Stomach (tissue), 9 donors: ENCODE results near the gene SLFN12. TPM values are rescaled to one million over a fixed set of nuclear protein-coding genes. Genes with fewer than 3 reads are reported as not detected.
"Not testable (repeated sequence)": the region's sequence is repeated elsewhere in the genome, so short reads cannot be mapped to it uniquely, and the experiment has no call there.

Experiments
- DNase-seq, 2 donors: peaks; one replicate each; pipeline versions ENCODE4 v3.0.0 to v3.0.0-alpha.2; 2013 to 2019
- H3K27ac ChIP-seq, 5 donors: fragments of 200-600 bp in 4 of 5; sonication (generic) in 4 of 5; one replicate each; pipeline ENCODE4 v1.5.1; 2013 to 2019; ENCODE audit warnings: mild to moderate bottlenecking in 1 of 5, moderate library complexity in 1 of 5
- H3K27me3 ChIP-seq, 3 donors: fragments of 200-600 bp; sonication (generic); one replicate each; pipeline ENCODE4 v1.5.1; 2017 to 2019; ENCODE audit warnings: mixed run types in 1 of 3
- H3K36me3 ChIP-seq, 4 donors: fragments of 200-600 bp; sonication (generic); 1 replicate in 3 of 4; 2 replicates in 1 of 4; pipeline ENCODE4 v1.5.1; 2016 to 2019
- H3K4me1 ChIP-seq, 4 donors: fragments of 200-600 bp; sonication (generic); one replicate each; pipeline ENCODE4 v1.5.1; 2016 to 2019
- H3K4me3 ChIP-seq, 4 donors: fragments of 200-600 bp; sonication (generic) in 3 of 4; one replicate each; pipeline ENCODE4 v1.5.1; 2016 to 2019; ENCODE audit warnings: mild to moderate bottlenecking in 1 of 4
- H3K9me3 ChIP-seq, 4 donors: fragments of 200-600 bp; sonication (generic); one replicate each; pipeline ENCODE4 v1.5.1; 2016 to 2019
- CTCF ChIP-seq, 7 experiments: fragments of 450-650 bp in 4 of 7; fragments of 200-600 bp in 3 of 7; sonication (generic) in 3 of 7; IDR thresholded peaks; one replicate each; pipeline ENCODE4 v1.5.1; 2016 to 2019; ENCODE audit warnings: antibody characterized with exemption in 7 of 7, control low read depth in 2 of 7, mild to moderate bottlenecking in 1 of 7
- EP300 ChIP-seq: sonication (generic); formaldehyde crosslinking; IDR thresholded peaks from one replicate; pipeline ENCODE4 v1.6.1; 2017; ENCODE audit warnings: antibody characterized with exemption
- POLR2A ChIP-seq, 4 donors: fragments of 450-650 bp; IDR thresholded peaks; one replicate each; pipeline ENCODE4 v1.6.1; 2016; ENCODE audit warnings: antibody characterized with exemption in 4 of 4, control low read depth in 2 of 4, mild to moderate bottlenecking in 1 of 4, moderate library complexity in 1 of 4
- POLR2AphosphoS5 ChIP-seq, 3 donors: sonication (generic); formaldehyde crosslinking; IDR thresholded peaks; one replicate each; pipeline ENCODE4 v1.6.1; 2016; ENCODE audit warnings: antibody characterized with exemption in 3 of 3
- WGBS, 5 donors: extraction: QIAGEN DNeasy Blood & Tissue Kit in 3 of 5; methylation state at CpG; one replicate each; pipeline versions ENCODE4 v1.1.5 to v1.1.7; 2013 to 2018; 5-methylcytosine and 5-hydroxymethylcytosine counted together
- intact Hi-C: fragments of 100-400 bp; cut with DNase I; formaldehyde crosslinking; loops from one replicate; pipeline ENCODE4 v1.15.1; 2023; ENCODE audit warnings: low total_unique reads
- polyA plus RNA-seq, 3 donors: library from polyadenylated mRNA; stranded (reverse); fragments of 200-250 nt; gene quantifications; one replicate each; pipeline ENCODE4 v1.2.3, GENCODE V29; 2013
- total RNA-seq, 5 donors: library from RNA; depleted of rRNA; stranded (reverse); fragments of >200 nt; gene quantifications; one replicate each; pipeline versions ENCODE4 v1.1.0 to v1.2.3, GENCODE V29; 2014 to 2016
- donor health status: healthy with polysubstance abuse.
- donor health status: Bipolar disorder and iron deficiency.
- donor health status: healthy.

The SLFN12 gene
- total and polyA plus RNA-seq, 8 donors = 0.85 to 182 (median 6.2) TPM

DNA sequence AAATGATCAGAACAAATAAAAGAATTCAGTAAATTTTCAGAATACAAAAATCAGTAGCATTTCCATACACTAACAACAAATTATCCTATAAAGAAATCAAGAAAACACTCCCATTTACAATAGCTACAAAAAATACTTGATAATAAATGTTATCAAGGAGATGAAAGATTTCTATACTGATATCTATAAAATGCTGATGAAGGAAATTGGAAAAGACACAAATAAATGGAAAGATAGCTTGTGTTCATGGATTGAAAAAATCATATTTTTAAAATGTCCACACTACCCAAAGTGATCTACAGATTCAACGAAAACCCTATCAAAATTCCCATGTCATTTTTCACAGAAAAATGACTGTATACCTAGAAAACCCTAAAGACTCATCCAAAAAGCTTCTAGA is 18.1 kb downstream of the SLFN12 start:
- Histone ChIP-seq H3K4me3 (no peak overlapping the region), H3K36me3 (peaks cover 0 to 80% (median 58%) of the 10 kb centered on the region in 4 donors), H3K27me3 (no peaks in the 10 kb centered on the region), H3K4me1 (no peaks in the 10 kb centered on the region), H3K9me3 (peaks cover 0 to 15% (median 10%) of the 10 kb centered on the region in 4 donors), H3K27ac (no peak overlapping the region)
- WGBS, 5 donors = 92 to 95% (median 95%) methylated on average over 1 of the region's 1 CpG
- DNase-seq = no peak
- no peak for TF ChIP-seq CTCF (IDR thresholded peaks at IDR 0.05)
- TF ChIP-seq POLR2AphosphoS5 (IDR thresholded peaks at IDR 0.05) = no peak
- no peak for TF ChIP-seq POLR2A (IDR thresholded peaks at IDR 0.05)
- TF ChIP-seq EP300 = no peak
- intact Hi-C loops = no loop called here

- Histone ChIP-seq H3K4me3 (no peak overlapping the region), H3K4me1 (no peaks in the 10 kb centered on the region), H3K36me3 (peaks cover 0 to 51% (median 43%) of the 10 kb centered on the region in 4 donors), H3K27ac (no peak overlapping the region), H3K9me3 (no peaks in the 10 kb centered on the region), H3K27me3 (no peaks in the 10 kb centered on the region)
- 86 to 96% (median 92%) methylated on average over 21 to 26 of the region's 26 CpGs for WGBS, 5 donors
- TF ChIP-seq POLR2AphosphoS5 (IDR thresholded peaks at IDR 0.05) (no peak), CTCF (IDR thresholded peaks at IDR 0.05) (no peak), EP300 (no peak), POLR2A (IDR thresholded peaks at IDR 0.05) (no peak)
- DNase-seq = no peak
- intact Hi-C loops = no loop called here
Observed at GRCh38 chr17:35407531-35407930, 24.8 kb downstream of the SLFN12 start.

GRCh38 chr17:35406568-35406967 is 25.7 kb downstream of the SLFN12 start:
- H3K4me3 ChIP-seq = no peak overlapping the region
- 77 to 90% (median 87%) methylated on average over 1 of the region's 1 CpG for WGBS, 5 donors
- intact Hi-C loops = no loop called here
- H3K27ac ChIP-seq = no peak overlapping the region
- H3K27me3 ChIP-seq = no peaks in the 10 kb centered on the region
- no peaks in the 10 kb centered on the region for H3K4me1 ChIP-seq
- TF ChIP-seq POLR2A (IDR thresholded peaks at IDR 0.05) (no peak), CTCF (IDR thresholded peaks at IDR 0.05) (no peak), EP300 (no peak), POLR2AphosphoS5 (IDR thresholded peaks at IDR 0.05) (no peak)
- DNase-seq = no peak
- H3K36me3 ChIP-seq = peaks cover 0 to 47% (median 35%) of the 10 kb centered on the region in 4 donors
- no peaks in the 10 kb centered on the region for H3K9me3 ChIP-seq

GRCh38 chr17:35404360-35404759 is 27.9 kb downstream of the SLFN12 start:
- intact Hi-C loops = no loop called here
- Histone ChIP-seq H3K4me1 (no peaks in the 10 kb centered on the region), H3K27ac (no peak overlapping the region), H3K9me3 (no peaks in the 10 kb centered on the region), H3K4me3 (no peak overlapping the region), H3K27me3 (no peaks in the 10 kb centered on the region), H3K36me3 (peaks cover 0 to 26% (median 14%) of the 10 kb centered on the region in 4 donors)
- TF ChIP-seq EP300 (no peak), POLR2A (IDR thresholded peaks at IDR 0.05) (no peak), POLR2AphosphoS5 (IDR thresholded peaks at IDR 0.05) (no peak), CTCF (IDR thresholded peaks at IDR 0.05) (no peak)
- DNase-seq = peak in 1 of 2 donors; percentile 11
- WGBS, 5 donors = 61 to 89% (median 88%) methylated on average over 1 of the region's 1 CpG

DNA sequence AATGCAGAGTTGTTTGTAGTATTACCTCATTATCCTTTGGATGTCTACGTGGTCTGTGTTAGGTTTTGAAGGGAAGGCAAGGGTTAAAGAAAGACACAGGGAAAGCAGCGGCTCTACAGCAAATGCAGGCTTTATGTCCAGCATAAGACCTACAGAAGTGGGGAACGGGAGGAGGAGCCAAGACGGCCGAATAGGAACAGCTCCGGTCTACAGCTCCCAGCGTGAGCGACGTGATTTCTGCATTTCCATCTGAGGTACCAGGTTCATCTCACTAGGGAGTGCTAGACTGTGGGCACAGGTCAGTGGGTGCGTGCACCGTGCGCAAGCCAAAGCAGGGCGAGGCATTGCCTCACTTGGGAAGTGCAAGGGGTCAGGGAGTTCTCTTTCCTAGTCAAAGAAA is 38.5 kb downstream of the SLFN12 start:
- DNase-seq, H3K4me1 ChIP-seq, H3K27ac ChIP-seq, intact Hi-C loops, H3K4me3 ChIP-seq, H3K36me3 ChIP-seq, H3K9me3 ChIP-seq: not testable (repeated sequence)
- 84 to 96% (median 89%) methylated on average over 13 of the region's 13 CpGs for WGBS, 5 donors
- peaks cover 0 to 11% (median 0%) of the 10 kb centered on the region in 3 donors for H3K27me3 ChIP-seq
